AG04450 (cell line): ENCODE measurements around the gene SEC14L3. TPM values are rescaled to one million over a fixed set of nuclear protein-coding genes. Genes with fewer than 3 reads are reported as not detected.

ENCODE experiments used
- CTCF ChIA-PET: fragments of 300-600, 350-600 bp; formaldehyde crosslinking; extraction: SDS; loops from one replicate; lab custom pipeline; 2022; ENCODE audit warnings: antibody characterized with exemption, inconsistent platforms; lab: Charles Lee
- POLR2A ChIA-PET: fragments of 350-600 bp; formaldehyde crosslinking; extraction: SDS; loops from one replicate; lab custom pipeline; 2021; ENCODE audit warnings: antibody characterized with exemption, inconsistent platforms; lab: Yijun Ruan, JAX
- DNase-seq: peaks from one replicate; pipeline ENCODE4 v3.0.0-alpha.2; 2011; ENCODE audit warnings: low read depth, low spot score
- H3K27ac ChIP-seq: one replicate; pipeline ENCODE4 v1.5.1; 2012; ENCODE audit warnings: low read depth, low read length, control low read depth
- H3K27me3 ChIP-seq: one replicate; pipeline ENCODE4 v1.6.0; 2012; ENCODE audit warnings: low read length; ENCODE audit not compliant: control insufficient read depth, insufficient read depth
- H3K4me3 ChIP-seq: 2 replicates; pipeline ENCODE4 v1.5.1; 2011; ENCODE audit warnings: mild to moderate bottlenecking, low read depth, low read length, control low read depth
- H3K9me3 ChIP-seq: 2 replicates; pipeline ENCODE4 v1.5.1; 2012; ENCODE audit warnings: low read length; ENCODE audit not compliant: control insufficient read depth, insufficient read depth
- polyA plus RNA-seq: library from polyadenylated mRNA; depleted of rRNA; stranded (reverse); fragments of >200 nt; gene quantifications from 2 replicates; pipeline ENCODE4 v1.2.3, GENCODE V29; 2011
- TF ChIP-seq, protein P1 (sequence below): IDR thresholded peaks from 2 replicates; pipeline ENCODE4 v1.5.1; 2011; ENCODE audit warnings: low read depth, low read length, control low read depth, inconsistent platforms

Gene SEC14L3
- polyA plus RNA-seq, 1 experiment: not detected

DNA sequence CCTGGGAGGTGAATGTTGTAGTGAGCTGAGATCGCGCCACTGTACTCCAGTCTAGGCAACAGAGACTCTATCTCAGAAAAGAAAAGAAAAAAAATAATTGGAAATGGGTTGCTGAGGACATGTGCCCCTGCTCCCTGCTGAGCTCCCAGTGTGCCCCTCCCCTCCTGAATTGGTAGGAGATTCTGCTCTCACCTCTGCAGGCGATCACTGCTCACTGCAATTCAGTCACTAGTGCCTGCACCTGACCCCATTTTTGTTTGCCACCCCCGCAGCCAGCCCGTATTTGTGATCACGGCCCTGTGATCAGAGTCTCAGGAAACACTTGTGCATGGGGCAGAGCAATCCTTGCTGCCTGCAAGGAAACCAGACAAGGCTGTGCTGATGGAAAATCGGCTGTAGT lies 16.3 kb upstream of the SEC14L3 start:
- no peak overlapping the region for H3K4me3 ChIP-seq
- H3K9me3 ChIP-seq: no peaks in the 10 kb centered on the region
- ChIA-PET CTCF (no interaction called here), POLR2A (no interaction called here)
- no peak for DNase-seq
- TF ChIP-seq, protein P1, sequence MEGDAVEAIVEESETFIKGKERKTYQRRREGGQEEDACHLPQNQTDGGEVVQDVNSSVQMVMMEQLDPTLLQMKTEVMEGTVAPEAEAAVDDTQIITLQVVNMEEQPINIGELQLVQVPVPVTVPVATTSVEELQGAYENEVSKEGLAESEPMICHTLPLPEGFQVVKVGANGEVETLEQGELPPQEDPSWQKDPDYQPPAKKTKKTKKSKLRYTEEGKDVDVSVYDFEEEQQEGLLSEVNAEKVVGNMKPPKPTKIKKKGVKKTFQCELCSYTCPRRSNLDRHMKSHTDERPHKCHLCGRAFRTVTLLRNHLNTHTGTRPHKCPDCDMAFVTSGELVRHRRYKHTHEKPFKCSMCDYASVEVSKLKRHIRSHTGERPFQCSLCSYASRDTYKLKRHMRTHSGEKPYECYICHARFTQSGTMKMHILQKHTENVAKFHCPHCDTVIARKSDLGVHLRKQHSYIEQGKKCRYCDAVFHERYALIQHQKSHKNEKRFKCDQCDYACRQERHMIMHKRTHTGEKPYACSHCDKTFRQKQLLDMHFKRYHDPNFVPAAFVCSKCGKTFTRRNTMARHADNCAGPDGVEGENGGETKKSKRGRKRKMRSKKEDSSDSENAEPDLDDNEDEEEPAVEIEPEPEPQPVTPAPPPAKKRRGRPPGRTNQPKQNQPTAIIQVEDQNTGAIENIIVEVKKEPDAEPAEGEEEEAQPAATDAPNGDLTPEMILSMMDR: no peak
- H3K27ac ChIP-seq: no peak overlapping the region
- H3K27me3 ChIP-seq: peaks cover 10% of the 10 kb centered on the region

DNA sequence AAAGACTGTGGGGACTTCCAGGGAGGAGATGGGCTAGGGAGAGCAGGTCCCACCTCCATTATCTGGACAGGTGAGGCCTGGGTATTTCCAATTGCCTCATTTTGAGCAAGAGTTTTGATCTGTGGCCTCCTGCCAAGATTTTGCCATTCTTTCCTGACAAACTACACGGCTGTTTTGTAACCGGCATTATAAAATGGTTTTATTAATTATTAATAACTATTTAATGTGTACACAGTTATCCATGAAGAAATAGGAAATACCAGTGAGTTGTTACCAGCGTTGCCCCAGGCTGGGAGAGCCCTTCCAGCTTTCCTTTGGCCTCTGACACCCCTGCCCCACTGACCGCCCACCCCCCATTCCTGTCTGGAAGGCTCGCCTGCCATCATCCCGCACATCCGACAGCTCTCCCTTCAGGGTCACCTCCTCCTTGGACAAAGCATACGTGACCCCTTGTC lies 14.9 kb upstream of the SEC14L3 start:
- DNase-seq: no peak
- CTCF ChIA-PET: interaction anchor here (1.6 to 3.7 kb wide), 5 partner anchors 9 to 224 kb away, joined by 5 to 39 read pairs (median 15); no protein-coding TSS in a partner anchor

DNA sequence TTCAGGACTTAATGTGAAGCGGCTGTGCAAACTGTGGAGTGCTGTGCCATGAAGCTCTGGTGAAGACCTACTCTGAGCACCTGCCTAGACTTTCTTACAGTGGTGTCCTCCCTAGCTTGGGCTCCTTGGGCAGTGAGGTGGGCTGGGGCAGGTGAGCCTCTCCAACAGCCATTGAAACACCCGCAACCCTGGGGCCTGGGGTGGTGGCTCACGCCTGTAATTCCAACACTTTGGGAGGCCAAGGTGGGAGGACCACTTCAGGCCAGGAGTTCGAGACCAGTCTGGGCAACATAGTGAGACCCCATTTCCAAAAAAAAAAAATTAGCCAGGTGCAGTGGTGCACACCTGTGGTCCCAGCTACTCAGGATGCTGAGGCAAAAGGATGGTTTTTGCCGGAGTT lies 14.3 kb upstream of the SEC14L3 start:
- H3K27ac ChIP-seq: no peak overlapping the region
- no peaks in the 10 kb centered on the region for H3K9me3 ChIP-seq
- DNase-seq: no peak
- peaks cover 6% of the 10 kb centered on the region for H3K27me3 ChIP-seq
- TF ChIP-seq, protein P1: no peak
- CTCF ChIA-PET: interaction anchor here (0.6 to 3.7 kb wide), 11 partner anchors 9 to 344 kb away, joined by 3 to 39 read pairs (median 5); partner anchors contain the start of gene SEC14L2
- no peak overlapping the region for H3K4me3 ChIP-seq
- POLR2A ChIA-PET: no interaction called here

More for the DNA sequence above, 14.9 kb upstream of the SEC14L3 start:
- TF ChIP-seq, protein P1: no peak
- Histone ChIP-seq H3K9me3 (no peaks in the 10 kb centered on the region), H3K27me3 (peaks cover 6% of the 10 kb centered on the region), H3K4me3 (no peak overlapping the region), H3K27ac (no peak overlapping the region)
- POLR2A ChIA-PET: no interaction called here

DNA sequence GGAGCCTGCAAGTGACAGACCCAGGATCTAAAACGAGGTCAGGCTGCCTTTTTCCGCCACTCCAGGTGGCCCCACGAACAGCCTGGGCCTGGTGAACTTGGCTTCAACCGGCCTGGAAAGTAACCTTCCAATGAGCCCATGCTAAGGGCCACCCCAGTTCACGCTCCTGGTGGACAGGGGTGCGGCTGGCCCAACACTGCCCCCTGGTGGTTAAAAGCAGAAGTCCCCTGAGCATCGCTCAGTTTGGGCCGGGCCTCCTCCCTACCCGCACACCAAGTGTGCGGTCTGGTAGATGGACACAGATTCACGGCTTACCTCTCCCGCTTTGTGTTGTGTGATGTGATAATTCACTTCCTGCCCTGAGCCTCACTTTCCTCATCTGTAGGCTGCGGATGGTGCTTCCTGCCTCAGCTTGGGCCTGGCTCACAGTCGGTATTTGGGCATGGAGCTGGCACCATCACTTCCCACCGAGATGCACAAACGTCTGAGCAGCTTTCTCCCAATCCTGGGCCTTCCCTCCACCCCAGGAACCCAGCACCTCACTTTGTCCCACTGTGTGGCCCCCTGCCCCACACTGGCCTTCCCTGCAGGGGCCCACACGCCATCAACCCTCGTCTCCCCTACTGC lies 13.7 kb upstream of the SEC14L3 start:
- TF ChIP-seq, protein P1: peak; percentile 86
- POLR2A ChIA-PET: no interaction called here
- DNase-seq: peak; percentile 8
- CTCF ChIA-PET: interaction anchor here (0.6 to 3.7 kb wide), 18 partner anchors 10 to 344 kb away, joined by 3 to 39 read pairs (median 4); partner anchors contain the start of gene SEC14L2
- Histone ChIP-seq H3K27me3 (peaks cover 6% of the 10 kb centered on the region), H3K9me3 (no peaks in the 10 kb centered on the region), H3K4me3 (no peak overlapping the region), H3K27ac (no peak overlapping the region)

DNA sequence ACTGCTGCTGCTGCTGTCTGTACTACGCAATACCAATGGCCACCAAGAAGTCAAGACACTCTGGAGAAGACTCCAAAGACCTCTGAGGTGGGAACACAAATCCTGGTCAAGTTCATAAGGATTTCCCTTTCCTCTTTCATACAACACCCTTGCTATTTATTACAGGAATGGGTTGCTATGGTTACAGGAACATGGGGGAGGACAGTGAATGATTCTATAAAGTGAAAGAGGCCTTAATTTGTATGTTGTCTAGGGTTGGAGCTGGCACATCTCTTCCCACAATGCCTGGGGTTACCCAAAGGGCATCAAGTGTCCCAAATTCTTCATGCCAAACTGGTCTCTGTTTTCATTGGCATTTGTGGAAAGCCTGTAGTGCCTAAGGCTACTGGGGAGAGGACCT lies 11.4 kb upstream of the SEC14L3 start:
- Histone ChIP-seq H3K9me3 (no peaks in the 10 kb centered on the region), H3K27me3 (peaks cover 6% of the 10 kb centered on the region), H3K27ac (no peak overlapping the region), H3K4me3 (no peak overlapping the region)
- DNase-seq: no peak
- CTCF ChIA-PET: interaction anchor here (3.3 to 3.7 kb wide), 2 partner anchors 38 to 92 kb away, joined by 30 to 39 read pairs; no protein-coding TSS in a partner anchor
- TF ChIP-seq, protein P1: no peak
- POLR2A ChIA-PET: no interaction called here
